Activated CD8-positive, alpha-beta memory T cell treated with anti-CD3 and anti-CD28 coated beads, Interleukin-2, amount 50 U/mL, for 4 hours (primary cell): ENCODE results near the gene CAST.

Source experiments
- DNase-seq: peaks from one replicate; pipeline ENCODE4 v3.0.0-alpha.2; 2020

CAST gene

DNA sequence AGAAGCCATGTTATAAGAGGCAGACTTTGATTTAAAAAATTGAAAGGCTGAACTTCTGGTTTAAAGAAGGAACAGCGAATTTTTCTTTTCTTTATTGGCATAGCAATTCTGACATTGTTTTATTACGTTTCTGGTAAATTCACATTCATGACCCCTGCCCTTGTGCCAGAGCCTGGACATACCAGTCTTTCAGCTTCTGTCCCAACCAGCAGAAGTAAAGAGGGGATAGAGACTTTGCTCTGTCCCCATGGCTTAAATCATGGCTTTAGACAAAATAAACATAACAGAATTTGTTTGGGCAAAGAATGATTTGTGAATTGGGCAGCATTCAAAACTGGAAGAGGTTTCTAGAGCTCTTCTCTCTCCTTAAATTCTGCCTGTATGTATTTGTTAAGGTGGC, 15.3 kb downstream of the CAST start:
- no peak for DNase-seq

DNA sequence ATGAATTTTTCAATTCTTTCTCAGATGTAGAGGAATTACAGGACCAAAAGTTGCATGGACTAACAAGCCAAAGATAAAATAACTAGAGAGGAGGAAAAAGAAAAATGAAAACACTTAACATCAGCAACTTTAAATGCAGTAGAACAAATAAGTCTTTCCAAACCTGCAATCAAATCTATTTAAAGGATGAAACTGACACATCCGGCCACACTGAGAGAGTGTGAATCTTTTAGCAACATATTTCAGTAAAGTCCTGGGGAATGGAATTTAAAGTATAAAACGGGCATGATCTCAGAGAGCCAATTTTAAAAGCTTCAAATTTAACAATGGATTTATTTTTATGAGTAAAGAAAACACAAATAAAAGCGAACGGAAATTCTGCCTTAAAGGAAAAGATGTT, 17.1 kb downstream of the CAST start:
- DNase-seq: no peak

DNA sequence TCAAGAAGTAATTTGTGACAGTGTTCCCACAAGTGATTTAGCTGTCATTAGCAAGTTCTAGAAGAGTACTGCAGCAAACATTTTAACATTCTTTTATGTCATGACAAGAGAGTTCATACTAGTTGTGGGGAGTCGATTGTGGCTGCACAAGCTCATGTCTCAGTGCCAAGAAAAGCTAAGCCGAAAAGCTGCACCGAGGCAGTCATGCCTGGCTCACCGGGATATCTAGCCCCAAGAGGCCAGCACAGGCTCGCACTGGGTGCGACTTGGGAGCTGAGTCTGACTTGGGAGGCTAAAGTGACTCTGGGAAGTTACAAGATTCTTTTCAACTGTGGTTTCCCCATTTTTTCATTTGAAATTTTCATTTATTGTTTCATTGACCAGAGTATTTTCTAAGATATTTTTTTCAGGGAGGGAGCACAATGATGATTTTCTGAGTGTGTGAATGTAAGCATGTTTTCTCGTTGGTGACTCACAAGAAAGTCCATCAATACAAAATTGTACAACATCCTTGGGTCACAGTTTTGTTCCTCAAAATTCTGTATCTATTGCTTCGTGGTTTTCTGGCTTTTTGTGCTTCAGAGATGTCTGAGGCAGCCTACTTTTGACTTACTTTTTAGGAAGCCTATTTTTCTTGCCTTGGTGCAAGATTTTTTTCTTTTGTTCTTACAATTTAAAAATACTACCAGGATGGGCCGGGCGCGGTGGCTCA, 18.7 kb downstream of the CAST start:
- no peak for DNase-seq

DNA sequence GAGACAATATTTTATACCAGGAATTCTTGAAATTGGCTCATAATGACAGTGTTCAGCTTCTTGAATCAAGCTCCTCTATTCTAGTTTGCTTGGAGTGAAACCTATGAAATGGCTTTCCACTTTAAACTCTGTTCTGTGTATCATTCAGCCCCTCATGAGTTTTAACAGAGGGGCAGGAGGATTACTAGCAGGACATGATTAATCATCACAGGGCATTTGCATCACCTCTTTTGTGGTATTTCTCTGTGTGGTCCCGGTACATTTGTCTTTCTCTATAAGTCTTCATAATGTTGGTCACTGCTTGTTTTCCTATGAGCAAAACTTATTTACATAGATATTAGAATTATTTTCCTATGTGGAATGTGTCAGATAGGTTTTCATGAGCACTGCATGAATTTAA, 21.2 kb downstream of the CAST start:
- no peak for DNase-seq

DNA sequence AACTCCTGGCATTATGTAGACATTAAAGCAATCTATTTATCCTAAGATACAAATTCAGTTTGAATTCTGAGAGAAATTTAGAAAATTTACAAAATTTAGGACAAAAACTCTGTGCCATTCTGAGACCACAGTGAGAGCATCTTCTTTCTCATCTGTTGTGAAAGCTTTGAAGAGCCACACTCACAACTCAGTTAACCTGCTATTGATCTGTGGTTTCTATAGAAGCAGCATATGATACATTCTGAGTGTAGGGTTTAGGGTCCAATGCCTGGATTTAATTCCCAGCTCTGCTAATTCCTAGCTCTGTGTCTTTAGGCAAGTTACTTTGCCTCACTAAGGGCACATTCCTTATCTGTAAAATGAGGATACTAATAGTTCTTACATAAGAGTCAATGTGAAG, 21.6 kb downstream of the CAST start:
- no peak for DNase-seq

DNA sequence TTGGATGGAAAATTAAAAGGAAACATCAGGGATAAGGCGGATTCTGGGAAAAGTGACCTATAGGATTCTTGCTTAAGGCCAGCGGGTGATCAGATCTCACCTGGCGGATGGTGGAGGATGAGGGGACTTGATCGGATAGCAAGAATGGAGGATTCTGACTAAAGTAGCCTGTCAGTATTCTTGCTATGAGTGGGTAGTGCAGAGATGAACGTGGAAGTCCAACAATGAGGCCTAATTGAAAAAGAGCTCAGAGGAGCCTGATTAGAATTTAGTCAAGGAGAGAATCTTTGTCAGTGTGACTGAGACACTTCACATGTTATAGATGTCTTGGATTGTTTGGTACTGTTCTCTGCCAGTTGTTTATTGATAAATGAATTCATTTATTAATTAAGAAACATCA, 24.9 kb downstream of the CAST start:
- DNase-seq: no peak

DNA sequence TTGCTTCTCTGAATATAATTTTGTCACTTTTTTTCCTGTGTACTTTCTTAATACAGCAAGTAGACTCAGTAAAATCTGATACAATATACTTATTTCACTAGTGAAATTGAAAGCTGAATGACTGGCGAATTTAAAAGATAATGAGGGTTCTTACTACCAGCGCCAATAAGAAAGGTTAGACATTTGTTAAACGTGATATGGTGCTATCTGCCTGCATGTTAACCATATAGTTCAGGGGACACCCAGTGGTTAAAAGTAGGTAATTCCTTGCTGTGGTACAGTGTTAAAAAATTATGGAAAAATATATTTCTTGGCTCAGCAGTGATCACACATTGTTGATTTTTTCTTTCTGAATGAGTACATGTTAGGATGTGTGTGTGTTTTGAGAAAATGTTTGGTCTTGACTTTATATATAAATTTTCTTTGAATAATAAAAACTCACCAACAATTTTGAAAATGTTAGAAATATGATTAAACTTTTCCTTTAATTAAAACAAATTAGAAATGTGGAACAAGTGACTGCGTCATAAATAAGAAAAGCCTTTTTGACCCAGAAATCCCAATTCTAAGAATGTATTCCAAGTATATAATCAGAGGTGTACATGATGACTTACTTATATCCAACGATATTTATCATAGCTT, 25.8 kb downstream of the CAST start:
- no peak for DNase-seq

DNA sequence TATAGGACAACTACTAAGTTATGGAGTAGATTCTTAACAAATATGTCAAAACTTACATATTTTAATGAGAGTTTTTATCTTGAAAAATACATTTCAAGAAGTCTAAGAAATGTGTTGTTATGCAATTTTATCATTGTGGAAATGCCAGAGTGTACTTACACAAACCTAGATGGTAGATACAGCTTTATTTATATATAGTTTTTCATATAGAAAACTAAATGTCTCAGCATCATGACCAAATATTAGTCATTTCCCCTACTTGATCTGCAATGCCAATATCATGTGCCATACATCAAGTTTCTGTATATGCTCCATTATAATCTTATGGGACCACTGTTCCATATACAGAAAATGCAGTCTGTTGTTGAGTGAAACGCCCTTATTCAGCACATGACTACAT, 28.7 kb downstream of the CAST start:
- DNase-seq: no peak

DNA sequence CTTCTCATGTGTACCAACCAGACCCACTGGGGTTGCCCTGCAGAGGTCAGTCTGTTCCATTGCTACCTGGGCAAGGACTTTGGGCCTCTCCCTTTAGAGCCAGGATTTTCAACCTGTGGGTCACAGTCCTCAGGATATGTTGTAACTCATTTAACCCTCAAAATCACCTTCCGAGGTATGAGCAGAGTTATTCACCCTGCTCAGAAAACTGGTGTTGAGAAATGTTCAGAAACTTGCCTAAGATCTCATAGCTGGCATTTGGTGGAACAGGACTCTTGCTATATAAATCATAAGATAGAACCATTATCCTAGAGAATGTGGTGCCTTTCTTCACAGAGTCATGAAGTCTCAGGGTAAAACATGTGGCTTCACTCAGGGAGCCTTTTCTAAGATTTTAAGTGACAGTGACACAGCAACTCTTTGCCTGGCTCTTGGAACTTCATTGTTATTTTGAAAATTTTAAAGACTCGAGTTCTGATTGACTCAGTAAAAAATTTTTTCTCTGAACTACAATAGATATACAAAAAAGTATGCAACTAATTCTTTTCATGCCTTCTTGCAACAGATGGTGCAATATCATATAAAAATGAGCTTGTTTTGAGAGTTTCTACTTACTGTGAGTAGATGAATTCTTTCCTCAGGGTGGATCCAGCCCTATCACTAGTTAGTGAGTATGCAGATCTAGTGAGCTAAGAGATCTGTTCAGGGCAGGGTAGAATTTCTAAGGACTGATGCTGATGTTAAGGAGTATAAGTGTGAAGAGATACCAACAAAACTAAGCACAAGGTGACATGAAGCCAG, 29.5 kb downstream of the CAST start:
- DNase-seq: no peak

DNA sequence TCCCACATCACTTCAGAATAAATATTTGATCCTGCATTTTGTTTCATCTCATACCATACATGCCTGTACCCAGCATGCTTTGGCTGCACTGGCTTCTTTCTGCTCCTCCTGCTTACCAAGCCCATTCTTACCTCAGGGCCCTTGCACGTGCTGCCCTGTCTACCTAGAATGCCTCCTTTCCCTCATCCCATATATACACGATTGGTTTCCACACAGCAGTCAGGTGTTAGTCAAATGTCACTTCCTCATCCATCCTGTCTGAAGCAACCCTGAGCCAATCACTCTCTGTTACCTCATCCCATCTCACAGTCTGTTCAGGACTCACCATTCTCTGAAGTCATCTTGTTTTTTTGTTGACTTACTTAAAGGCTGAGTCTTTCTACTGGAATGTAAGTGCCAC, 30.3 kb downstream of the CAST start:
- DNase-seq: no peak

DNA sequence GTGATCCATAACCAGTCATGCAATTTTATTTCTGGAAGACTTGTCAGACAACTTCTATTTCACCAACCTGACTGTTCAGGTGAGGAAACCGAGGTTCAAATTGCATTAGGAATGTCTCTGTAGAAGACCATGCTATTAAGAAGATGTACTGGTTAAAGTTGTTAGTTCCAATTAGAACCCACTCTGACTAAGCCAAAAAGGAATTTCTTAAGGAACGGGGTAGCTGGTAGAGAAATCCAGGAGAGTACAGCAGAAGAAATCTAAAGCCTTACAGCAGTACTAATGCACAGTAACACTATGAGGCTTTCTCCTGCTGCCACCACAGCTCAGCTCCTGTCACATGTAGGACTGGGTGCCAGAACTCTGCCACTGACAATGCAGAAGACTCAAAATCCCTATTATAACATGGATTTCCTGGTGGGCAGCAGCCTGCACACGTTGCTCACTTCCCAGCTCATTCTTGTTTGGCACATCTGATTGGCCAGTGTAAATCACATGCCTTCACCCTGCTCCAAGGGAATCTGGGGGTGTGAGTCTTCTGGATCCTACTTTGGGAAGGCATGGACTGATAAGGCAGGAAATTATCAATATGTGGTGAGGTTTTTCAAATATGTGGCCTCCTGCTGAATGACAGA, 37.1 kb downstream of the CAST start:
- no peak for DNase-seq

DNA sequence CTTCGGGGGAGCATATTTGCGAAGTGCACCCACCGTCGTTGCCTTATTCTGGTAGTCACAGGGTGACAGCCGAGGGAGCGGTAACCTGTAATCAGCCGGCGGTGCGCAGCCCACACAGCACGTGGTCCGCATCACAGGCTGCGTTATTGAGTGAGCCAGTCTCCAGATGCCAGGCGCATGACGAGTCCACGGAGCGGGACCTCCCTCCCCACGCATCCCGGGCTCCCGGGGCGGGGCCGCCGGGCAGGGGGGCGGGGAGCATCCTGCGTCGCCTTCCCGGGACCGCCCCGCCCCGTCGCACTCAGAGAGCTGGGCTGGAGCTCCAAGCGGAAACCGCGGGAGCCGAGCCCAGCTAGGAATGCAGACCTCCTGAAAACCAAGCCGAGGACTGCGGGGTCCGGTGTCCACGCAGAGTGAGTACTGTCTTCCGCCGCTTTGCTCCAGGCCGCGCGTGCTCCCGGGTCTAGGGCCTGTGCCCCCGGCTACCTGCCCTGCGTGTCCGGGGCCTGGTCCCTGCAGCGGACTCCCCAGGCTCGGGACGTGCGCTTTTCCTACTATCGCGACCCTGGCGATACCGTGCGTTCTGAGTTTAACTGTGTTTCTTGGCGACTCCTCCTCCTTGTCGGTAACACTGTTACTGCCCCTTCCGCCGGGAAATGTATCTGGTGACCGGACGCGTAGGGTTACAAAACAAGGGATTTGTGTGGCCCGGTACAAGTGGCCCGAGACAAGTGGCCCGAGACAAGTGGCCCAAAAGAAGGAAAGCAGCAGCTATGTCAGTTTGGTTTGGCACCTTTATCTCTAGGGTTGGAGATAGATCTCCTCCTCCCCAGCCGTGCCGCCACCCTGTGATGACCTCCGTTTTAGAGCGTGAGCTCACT, 40.6 kb downstream of the CAST start:
- peak; percentile 86 for DNase-seq

DNA sequence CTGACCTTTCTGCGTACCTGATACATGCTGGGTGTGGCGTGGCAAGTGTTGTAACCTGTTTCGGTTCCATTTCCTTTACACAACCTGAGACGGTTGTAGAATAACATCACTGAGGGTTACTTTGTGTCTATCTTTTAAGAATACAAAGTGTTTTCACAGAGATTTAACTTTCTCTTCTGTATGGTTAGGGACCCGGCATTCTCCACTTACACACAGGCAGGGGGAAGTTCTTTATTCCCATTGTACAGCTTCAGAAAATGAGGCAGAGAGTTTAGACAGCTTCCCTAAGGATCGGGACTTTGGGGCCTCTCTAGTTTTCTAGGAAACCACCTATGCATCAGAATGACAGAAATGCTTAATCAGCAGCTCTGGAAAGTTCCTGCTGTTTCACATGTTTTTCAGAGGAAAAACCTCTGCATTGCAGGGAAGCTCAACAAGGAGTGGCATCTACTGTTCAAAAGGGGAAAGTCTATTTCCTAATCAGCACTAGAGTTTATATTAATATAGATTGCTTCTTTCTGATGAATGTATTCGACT, 41.3 kb downstream of the CAST start:
- DNase-seq: no peak

DNA sequence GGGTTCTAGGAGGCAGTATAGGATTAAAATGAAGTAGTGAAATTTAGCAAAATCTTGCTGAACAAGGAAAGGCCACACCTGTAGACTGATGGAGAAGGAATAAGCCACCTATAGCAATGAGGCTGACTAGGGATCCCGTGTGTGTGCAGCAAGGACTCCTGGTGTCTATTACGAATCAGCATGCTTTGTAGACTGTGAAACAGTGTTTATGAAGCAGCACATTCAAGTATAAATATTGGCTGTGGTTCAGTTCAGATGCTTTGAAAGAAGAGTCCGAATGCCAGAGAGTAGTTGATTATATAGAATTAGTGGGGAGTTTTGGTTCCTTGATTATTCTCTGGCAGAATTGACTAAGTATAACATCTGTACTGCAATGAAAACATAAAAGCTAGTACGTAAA, 41.8 kb downstream of the CAST start:
- DNase-seq: no peak

DNA sequence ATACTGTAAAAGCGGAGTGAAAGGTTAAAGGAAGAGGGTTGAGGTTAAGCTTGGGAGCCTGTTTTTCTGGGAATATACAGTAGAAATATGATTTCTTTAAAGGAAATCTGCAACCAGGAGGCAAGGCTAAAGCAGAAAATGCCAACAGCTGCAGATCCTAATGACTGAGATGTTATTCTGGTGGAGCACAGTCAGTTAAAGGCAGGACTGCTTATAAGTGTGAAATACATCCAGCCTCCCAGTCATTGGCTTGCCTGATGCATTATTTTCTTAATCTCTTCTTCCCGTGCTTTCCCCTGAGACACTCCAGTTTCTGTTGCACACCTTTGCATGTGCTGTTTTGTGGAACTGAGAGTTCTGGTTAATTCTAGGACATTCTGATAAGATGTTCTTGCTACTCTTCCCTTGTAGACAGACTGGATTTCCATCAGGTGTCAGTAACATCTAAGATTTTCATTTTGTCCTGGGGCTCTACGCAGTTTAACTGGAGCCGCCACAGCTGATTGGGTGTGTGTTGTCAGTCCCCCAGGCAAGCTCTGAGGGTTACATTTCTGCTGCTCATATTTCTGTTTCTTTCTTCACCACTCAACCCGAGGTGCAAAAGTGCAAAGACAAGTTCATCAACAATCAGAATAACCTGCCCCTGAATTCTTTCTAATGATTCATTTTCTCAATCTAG, 44.4 kb downstream of the CAST start:
- no peak for DNase-seq

DNA sequence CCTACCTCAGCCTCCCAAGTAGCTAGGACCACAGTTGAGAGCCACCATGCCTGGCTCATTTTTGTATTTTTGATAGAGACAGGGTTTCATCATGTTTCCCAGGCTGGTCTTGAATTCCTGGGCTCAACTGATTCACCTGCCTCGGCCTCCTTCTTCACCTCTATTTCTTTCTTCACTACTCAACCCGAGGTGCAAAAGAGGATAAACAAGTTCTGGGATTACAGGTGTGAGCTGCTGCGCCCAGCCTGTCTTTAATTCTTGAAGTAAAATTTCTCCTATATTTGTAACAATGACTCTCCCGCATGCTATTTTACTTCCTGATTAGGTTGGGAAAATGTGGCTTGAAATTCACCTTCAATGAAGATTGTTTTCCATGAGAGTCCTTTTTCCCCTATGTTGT, 46.4 kb downstream of the CAST start:
- DNase-seq: no peak

DNA sequence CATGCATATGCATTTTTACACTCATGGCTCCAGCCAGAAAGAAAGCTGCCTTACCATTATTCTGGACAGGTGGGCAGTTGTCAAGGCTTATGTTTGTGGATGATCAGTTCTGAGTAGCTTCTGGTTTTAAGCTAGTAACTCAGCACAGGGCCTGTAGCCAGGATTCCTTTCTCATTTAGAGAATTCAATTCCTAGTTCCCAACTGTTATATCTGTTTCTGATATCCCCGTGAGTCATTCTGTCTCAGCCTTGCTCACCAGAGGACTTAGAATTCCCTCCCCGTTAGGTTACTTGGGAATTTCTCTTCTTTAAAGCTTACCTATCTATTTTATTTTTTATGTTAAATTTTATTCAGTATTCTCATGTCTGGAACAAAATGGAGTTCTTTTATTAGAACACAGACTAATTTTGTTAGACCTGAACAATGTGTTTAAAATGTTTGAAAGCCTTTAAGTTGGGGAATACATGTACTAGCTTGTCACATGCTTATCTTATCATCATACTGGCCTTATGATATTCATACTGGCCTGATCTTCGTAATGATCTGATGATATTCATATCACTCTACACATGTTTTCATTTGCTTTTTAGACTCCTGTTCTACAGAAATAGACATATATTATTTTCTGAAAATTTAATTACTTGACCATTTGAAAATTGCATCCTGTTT, 47.1 kb downstream of the CAST start:
- no peak for DNase-seq

DNA sequence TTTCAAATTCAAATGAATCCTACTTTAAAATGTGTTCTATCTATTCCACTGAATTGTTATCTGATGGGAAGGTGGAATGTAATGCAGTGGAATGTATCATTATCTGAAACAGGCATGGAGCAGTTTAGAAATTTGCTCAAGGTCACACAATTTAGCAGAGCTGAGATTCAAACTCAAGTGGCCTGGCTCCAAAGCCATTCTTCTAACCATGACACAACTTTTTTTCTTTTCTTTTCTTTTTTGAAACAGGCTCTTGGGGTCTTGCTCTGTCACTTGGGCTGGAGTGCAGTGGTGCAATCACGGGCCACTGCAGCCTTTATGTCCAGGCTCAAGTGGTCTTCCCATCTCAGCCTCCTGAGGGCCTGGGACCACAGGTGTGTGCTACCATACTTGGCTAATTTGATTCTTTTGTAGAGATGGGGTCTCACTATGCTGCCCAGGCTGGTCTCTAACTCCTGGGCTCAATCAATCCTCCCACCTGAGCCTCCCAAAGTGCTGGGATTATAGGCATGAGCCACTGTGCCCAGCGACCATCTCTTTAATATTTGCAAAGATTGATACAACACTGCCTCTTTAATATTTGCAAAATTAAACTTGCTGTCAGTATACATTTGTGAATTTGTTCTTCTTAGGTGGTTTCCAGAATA, 50.0 kb downstream of the CAST start:
- DNase-seq: no peak

DNA sequence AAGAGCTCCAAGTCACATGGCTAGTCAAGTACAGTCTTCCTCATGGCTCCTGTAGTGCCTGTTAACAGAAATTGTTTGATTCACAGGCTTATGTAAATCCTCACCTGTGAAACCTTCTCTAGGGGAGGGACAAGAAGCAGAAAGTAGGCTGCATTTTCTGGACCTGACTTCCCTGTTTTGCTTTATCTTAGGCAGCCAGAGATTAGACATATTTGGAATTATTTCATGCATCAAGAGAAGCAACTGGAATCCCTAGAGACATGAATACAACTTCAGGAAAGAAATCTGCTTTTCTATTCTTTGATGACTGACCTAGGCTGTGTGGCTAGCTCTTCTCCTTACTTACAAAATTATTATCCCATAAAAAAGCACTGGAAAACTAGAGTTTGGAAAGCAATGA, 52.3 kb downstream of the CAST start:
- no peak for DNase-seq

DNA sequence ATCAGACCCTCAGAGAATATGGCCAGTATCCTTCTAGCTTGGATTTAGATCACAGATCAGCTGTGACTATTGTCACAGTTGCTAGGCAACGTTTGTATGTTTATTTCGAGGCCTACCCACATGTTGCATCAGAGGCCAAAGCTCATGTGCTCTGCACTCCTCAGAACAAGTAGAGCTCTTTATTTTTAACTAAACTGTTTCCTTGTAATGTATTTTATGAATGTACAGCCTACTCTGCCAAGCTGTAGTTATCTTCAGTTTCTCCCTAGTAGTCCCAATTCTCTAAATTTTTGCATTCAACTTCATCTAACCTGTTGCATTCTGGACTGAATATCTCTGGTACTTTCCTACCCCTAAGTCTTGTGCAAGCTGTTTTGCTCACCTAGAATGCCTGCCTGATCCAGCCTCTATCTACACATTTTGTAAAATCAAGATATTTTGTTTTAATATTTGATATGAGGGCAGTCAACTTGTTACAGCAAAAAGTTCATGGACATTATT, 52.8 kb downstream of the CAST start:
- peak; percentile 26 for DNase-seq
